Keratinocyte (primary cell): ENCODE data around the gene S1PR2. TPM values are rescaled to one million over a fixed set of nuclear protein-coding genes. Genes with fewer than 3 reads are reported as not detected.
A peak's percentile ranks its signal among the peaks of the same experiment; 100 is the strongest.

ENCODE experiments used
- DNase-seq: peaks from one replicate; pipeline ENCODE4 v3.0.0-alpha.2; 2011; ENCODE audit warnings: low read depth, missing footprints, low spot score
- FAIRE-seq: peaks from 2 replicates; lab custom pipeline; 2011; peaks lifted over from hg19 to GRCh38; lab: Jason Lieb, UNC
- H2AFZ ChIP-seq: 2 replicates; pipeline ENCODE4 v1.6.0; 2012; ENCODE audit warnings: low read length, control low read depth, inconsistent platforms; ENCODE audit not compliant: control insufficient read depth
- H3K27ac ChIP-seq: 2 replicates; pipeline ENCODE4 v1.5.1; 2011; ENCODE audit warnings: low read length; ENCODE audit not compliant: control insufficient read depth, insufficient read depth
- H3K27me3 ChIP-seq: 3 replicates; pipeline ENCODE4 v1.6.0; 2011; ENCODE audit warnings: low read length; ENCODE audit not compliant: control insufficient read depth, insufficient read depth; ENCODE audit errors: extremely low read depth
- H3K36me3 ChIP-seq, 2 experiments: 2 replicates in 1 of 2; 3 replicates in 1 of 2; pipeline ENCODE4 v1.5.1; 2011; ENCODE audit warnings: low read length in 2 of 2, mild to moderate bottlenecking in 1 of 2; ENCODE audit not compliant: control insufficient read depth in 2 of 2, insufficient read depth in 2 of 2; ENCODE audit errors: extremely low read depth in 1 of 2
- H3K4me1 ChIP-seq: 3 replicates; pipeline ENCODE4 v1.5.1; 2011; ENCODE audit warnings: low read length; ENCODE audit not compliant: control insufficient read depth, insufficient read depth; ENCODE audit errors: extremely low read depth
- H3K4me2 ChIP-seq: 3 replicates; pipeline ENCODE4 v1.6.0; 2011; ENCODE audit warnings: low read depth, low read length; ENCODE audit not compliant: control insufficient read depth, insufficient read depth; ENCODE audit errors: extremely low read depth
- H3K4me3 ChIP-seq, 3 experiments: fragments of 200-600 bp in 1 of 3; sonication (generic) in 1 of 3; 2 replicates in 2 of 3; 3 replicates in 1 of 3; pipeline ENCODE4 v1.5.1; 2011 to 2016; ENCODE audit warnings: low read length in 3 of 3, mild to moderate bottlenecking in 3 of 3, control low read depth in 2 of 3, inconsistent platforms in 1 of 3, low read depth in 1 of 3, mixed read lengths in 1 of 3, mixed run types in 1 of 3, moderate library complexity in 1 of 3; ENCODE audit not compliant: control insufficient read depth in 2 of 3, insufficient read depth in 2 of 3; ENCODE audit errors: extremely low read depth in 1 of 3
- H3K79me2 ChIP-seq: 2 replicates; pipeline ENCODE4 v1.6.0; 2012; ENCODE audit warnings: low read length; ENCODE audit not compliant: control insufficient read depth, insufficient read depth
- H3K9ac ChIP-seq: 3 replicates; pipeline ENCODE4 v1.6.0; 2011; ENCODE audit warnings: low read length; ENCODE audit not compliant: control insufficient read depth, insufficient read depth; ENCODE audit errors: extremely low read depth
- H3K9me1 ChIP-seq: 3 replicates; pipeline ENCODE4 v1.6.0; 2011; ENCODE audit warnings: low read length; ENCODE audit not compliant: control insufficient read depth, insufficient read depth; ENCODE audit errors: extremely low read depth
- H3K9me3 ChIP-seq: 2 replicates; pipeline ENCODE4 v1.5.1; 2012; ENCODE audit warnings: low read depth, low read length; ENCODE audit not compliant: control insufficient read depth
- H4K20me1 ChIP-seq: 3 replicates; pipeline ENCODE4 v1.6.0; 2011; ENCODE audit warnings: low read length; ENCODE audit not compliant: control insufficient read depth, insufficient read depth; ENCODE audit errors: extremely low read depth
- CTCF ChIP-seq, 3 experiments: IDR thresholded peaks in 1 of 3; conservative IDR thresholded peaks in 1 of 3; optimal IDR thresholded peaks in 1 of 3; 2 replicates in 2 of 3; 3 replicates in 1 of 3; pipeline versions ENCODE3 to v1.5.1; 2011; ENCODE audit warnings: low read length in 3 of 3, mild to moderate bottlenecking in 3 of 3, moderate library complexity in 2 of 3, control low read depth in 1 of 3, inconsistent platforms in 1 of 3; ENCODE audit not compliant: insufficient read depth in 2 of 3; ENCODE audit errors: extremely low read depth in 1 of 3
- EZH2 ChIP-seq: IDR thresholded peaks from one replicate; pipeline ENCODE4 v1.6.1; 2012; ENCODE audit warnings: inconsistent platforms, mild to moderate bottlenecking, low read length, moderate library complexity
- dilution Hi-C: fragments of 300-500 bp; cut with MboI; formaldehyde crosslinking; loops from one replicate; pipeline ENCODE4 v1.7.0; 2020; ENCODE audit warnings: low sequenced_read_pairs; ENCODE audit not compliant: extremely low pct_ligation_motif_present
- polyA plus RNA-seq, 5 experiments: library from polyadenylated mRNA; depleted of rRNA in 3 of 5; stranded (reverse) in 3 of 5; stranded (forward) in 1 of 5; unstranded in 1 of 5; fragments of >200 nt; gene quantifications; 1 replicate in 1 of 5; 2 replicates in 3 of 5; 3 replicates in 1 of 5; pipeline versions ENCODE4 v1.2.1 to v1.2.3, GENCODE V29; 2011 to 2012; ENCODE audit warnings: missing spikeins in 2 of 5, low read depth in 1 of 5, low replicate concordance in 1 of 5

The S1PR2 gene
- polyA plus RNA-seq, 1 donor (not counting 4 experiments of a cell fraction or from before 2014, with no cell fraction given) = 1.6 TPM

- peak; percentile 66 for FAIRE-seq
- peaks cover 23% of the 10 kb centered on the region for H3K4me1 ChIP-seq
- H3K9me1 ChIP-seq = no peaks in the 10 kb centered on the region
- H3K36me3 ChIP-seq = peaks cover 16 to 22% of the 10 kb centered on the region in 2 experiments
- H3K4me3 ChIP-seq = no peak overlapping the region
- H3K9ac ChIP-seq = peak overlapping the region; percentile 60
- no peaks in the 10 kb centered on the region for H3K27me3 ChIP-seq
- DNase-seq = peak; percentile 68
- H4K20me1 ChIP-seq = no peaks in the 10 kb centered on the region
- no peaks in the 10 kb centered on the region for H3K9me3 ChIP-seq
- H3K27ac ChIP-seq = peak overlapping the region; percentile 56
- no peaks in the 10 kb centered on the region for H3K79me2 ChIP-seq
- dilution Hi-C loops = no loop called here
- no peak overlapping the region for H2AFZ ChIP-seq
- peak overlapping the region; percentile 44 for H3K4me2 ChIP-seq
- TF ChIP-seq EZH2 (no peak), CTCF (optimal IDR thresholded peaks at IDR 0.05 in 1 of 3, IDR thresholded peaks at IDR 0.05 in 1 of 3, conservative IDR thresholded peaks at IDR 0.05 in 1 of 3; ENCODE audit: extremely low read depth in 1 of 3, insufficient read depth in 2 of 3, low read length in 3 of 3) (no peak)
Measured at GRCh38 chr19:10260141-10260584, 29.0 kb upstream of the S1PR2 start.

- Histone ChIP-seq H3K9ac (peak overlapping the region; percentile 60), H2AFZ (no peak overlapping the region), H3K9me1 (no peaks in the 10 kb centered on the region), H3K4me2 (peak overlapping the region; percentile 44), H3K27me3 (no peaks in the 10 kb centered on the region), H3K9me3 (no peaks in the 10 kb centered on the region), H3K79me2 (no peaks in the 10 kb centered on the region), H3K27ac (peak overlapping the region; percentile 56), H3K4me3 (no peak overlapping the region), H4K20me1 (no peaks in the 10 kb centered on the region), H3K4me1 (peaks cover 23% of the 10 kb centered on the region), H3K36me3 (peaks cover 22 to 28% of the 10 kb centered on the region in 2 experiments)
- FAIRE-seq = no peak
- peak; percentile 82 for DNase-seq
- TF ChIP-seq CTCF (optimal IDR thresholded peaks at IDR 0.05 in 1 of 3, IDR thresholded peaks at IDR 0.05 in 1 of 3, conservative IDR thresholded peaks at IDR 0.05 in 1 of 3; ENCODE audit: extremely low read depth in 1 of 3, insufficient read depth in 2 of 3, low read length in 3 of 3) = peak; percentile 75 to 82 (median 81)
- TF ChIP-seq EZH2 = no peak
- dilution Hi-C loops = no loop called here
Measured at GRCh38 chr19:10259162-10259905, 28.2 kb upstream of the S1PR2 start.
